K562 (cell line): ENCODE measurements around the gene AAK1. TPM values are rescaled to one million over a fixed set of nuclear protein-coding genes. Genes with fewer than 3 reads are reported as not detected.

Experiments used
- ATF7 ChIP-seq: fragments of 450-650 bp; IDR thresholded peaks from 2 replicates; pipeline ENCODE4 v1.7.1; 2014; ENCODE audit warnings: mild to moderate bottlenecking, moderate library complexity
- CREB3L1 ChIP-seq: fragments of 450-650 bp; IDR thresholded peaks from 2 replicates; pipeline ENCODE4 v1.6.1; 2014; ENCODE audit warnings: low read depth, mild to moderate bottlenecking, moderate library complexity, borderline replicate concordance
- CTCF ChIP-seq, 3 experiments: IDR thresholded peaks in 2 of 3; conservative IDR thresholded peaks in 1 of 3; 2 replicates each; pipeline ENCODE4 v1.5.1; 2011 to 2012; ENCODE audit warnings: low read length in 3 of 3, mild to moderate bottlenecking in 3 of 3, control low read depth in 2 of 3, improper control_type of control experiment in 1 of 3, inconsistent platforms in 1 of 3, low read depth in 1 of 3, mixed read lengths in 1 of 3, moderate library complexity in 1 of 3; ENCODE audit not compliant: insufficient read depth in 2 of 3
- DPF2 ChIP-seq: fragments of 450-650 bp; IDR thresholded peaks from 2 replicates; pipeline ENCODE4 v1.6.1; 2016
- ESRRA ChIP-seq: fragments of 450-650 bp; IDR thresholded peaks from 2 replicates; pipeline ENCODE4 v1.6.1; 2014; ENCODE audit warnings: low read depth, mild to moderate bottlenecking, moderate library complexity, borderline replicate concordance
- FOSL1 ChIP-seq: fragments of 200-800 bp; sonication (Bioruptor generic); conservative IDR thresholded peaks from 2 replicates; pipeline ENCODE4 v1.6.1; 2016; ENCODE audit warnings: missing genetic modification characterization, missing compliant biosample characterization
- FOXJ2 ChIP-seq: fragments of 200-800 bp; sonication (Bioruptor generic); IDR thresholded peaks from 2 replicates; pipeline ENCODE4 v1.6.1; 2016; ENCODE audit warnings: missing genetic modification characterization, missing compliant biosample characterization
- GMEB1 ChIP-seq: fragments of 250-450 bp; sonication (Bioruptor Pico); IDR thresholded peaks from 2 replicates; pipeline ENCODE4 v1.4.0; 2020; ENCODE audit warnings: mild to moderate bottlenecking
- HMG20A ChIP-seq: fragments of 450-650 bp; formaldehyde crosslinking; conservative IDR thresholded peaks from 2 replicates; pipeline ENCODE4 v1.4.0; 2020; ENCODE audit warnings: mild to moderate bottlenecking, mixed read lengths
- MAFF ChIP-seq: IDR thresholded peaks from 2 replicates; pipeline ENCODE4 v1.6.1; 2012; ENCODE audit warnings: low read length, improper control_type of control experiment
- MAFG ChIP-seq: fragments of 450-650 bp; conservative IDR thresholded peaks from 2 replicates; pipeline ENCODE4 v1.6.1; 2016; ENCODE audit warnings: missing genetic modification characterization, missing compliant biosample characterization
- MBD2 ChIP-seq: sonication (generic); IDR thresholded peaks from 2 replicates; pipeline ENCODE4 v1.6.1; 2016; ENCODE audit warnings: low read depth, borderline replicate concordance
- PML ChIP-seq: IDR thresholded peaks from 2 replicates; pipeline ENCODE4 v1.6.1; 2012; ENCODE audit warnings: low read length, inconsistent platforms
- POLR2A ChIP-seq: fragments of 450-650 bp; conservative IDR thresholded peaks from 2 replicates; pipeline ENCODE4 v1.6.1; 2016
- POLR2B ChIP-seq: fragments of 450-650 bp; IDR thresholded peaks from 2 replicates; pipeline ENCODE4 v1.6.1; 2018; ENCODE audit warnings: low read depth; ENCODE audit not compliant: partially characterized antibody
- TCF15 ChIP-seq: fragments of 250-450 bp; sonication (Bioruptor Pico); IDR thresholded peaks from 2 replicates; pipeline ENCODE4 v1.8.0; 2022; ENCODE audit warnings: moderate library complexity, mild to moderate bottlenecking, inconsistent platforms
- ZNF766 ChIP-seq: fragments of 200-800 bp; sonication (Bioruptor generic); conservative IDR thresholded peaks from 2 replicates; pipeline ENCODE4 v1.6.1; 2016; ENCODE audit warnings: missing genetic modification characterization, missing compliant biosample characterization
- polyA plus RNA-seq, 8 experiments: library from polyadenylated mRNA; depleted of rRNA in 4 of 8; stranded (reverse) in 5 of 8; unstranded in 3 of 8; fragments of >200 nt; fragmentation: Nextera tagmentation in 2 of 8; fragmentation: Illumina TruSeq in 1 of 8; extraction: Ambion mirVana in 2 of 8; extraction: Trizol in 1 of 8; gene quantifications; 2 replicates each; pipeline versions ENCODE4 v1.2.1 to v1.2.3, GENCODE V29; 2011 to 2014; ENCODE audit warnings: inconsistent platforms in 1 of 8, missing spikeins in 1 of 8
- total RNA-seq, 7 experiments: library from RNA; depleted of rRNA in 6 of 7; stranded (reverse); fragments of >200 nt in 6 of 7; fragmentation: Illumina TruSeq in 2 of 7; extraction: Trizol in 2 of 7; gene quantifications; 2 replicates each; pipeline versions ENCODE4 v1.2.1 to v1.2.3, GENCODE V29; 2011 to 2021; ENCODE audit warnings: low replicate concordance in 1 of 7
- TF ChIP-seq, protein P1 (sequence below): sonication (generic); IDR thresholded peaks from 2 replicates; pipeline ENCODE4 v1.6.1; 2016
- TF ChIP-seq, protein P2 (sequence below): fragments of 250-450 bp; sonication (Bioruptor Pico); IDR thresholded peaks from 2 replicates; pipeline ENCODE4 v1.8.0; 2022; ENCODE audit warnings: moderate library complexity, mild to moderate bottlenecking, inconsistent platforms

AAK1 gene
- total and polyA plus RNA-seq, 9 of the 15 experiments (the other 6 are each of a cell fraction or from before 2014, with no cell fraction given) = 0.89 to 17.1 (median 6.0) TPM

DNA sequence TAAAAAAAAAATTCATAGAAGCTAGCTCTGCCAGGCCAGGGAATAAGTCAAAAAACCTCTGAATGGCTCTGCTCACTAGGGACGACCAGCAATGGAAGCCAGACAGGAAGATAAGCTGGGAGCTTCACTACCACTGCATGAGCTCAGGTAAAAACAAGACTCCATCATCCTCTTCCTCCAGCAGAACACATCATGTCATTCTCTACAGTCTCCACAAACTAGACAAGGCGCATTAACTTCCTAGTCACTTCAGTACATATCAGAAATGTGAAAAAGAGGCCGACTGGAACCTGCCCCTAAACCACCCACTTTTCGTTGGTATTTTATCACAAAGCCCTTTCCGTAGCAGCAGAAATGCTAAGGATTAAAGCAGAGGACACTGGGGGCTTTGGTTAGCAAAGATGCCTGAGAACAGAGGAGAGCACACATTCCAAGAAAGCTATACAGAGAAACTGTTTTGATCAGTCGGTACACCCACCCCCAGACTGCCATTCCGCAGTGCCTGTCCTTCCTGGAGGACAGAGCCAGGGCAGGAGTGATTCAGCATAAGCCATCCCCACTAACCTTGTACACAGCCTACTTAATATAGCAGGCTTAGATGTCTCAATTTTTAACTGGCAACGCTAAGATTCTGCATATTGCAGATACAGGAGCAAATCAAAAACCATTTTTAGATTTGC is 53.4 kb downstream of the AAK1 start (continued):
- TF ChIP-seq ZNF766 (CRISPR knock-in tag) (0 out of 2 replicates have a peak, but pooled peaks have one; percentile 17), CTCF (IDR thresholded peaks at IDR 0.05 in 2 of 3, conservative IDR thresholded peaks at IDR 0.05 in 1 of 3; ENCODE audit: insufficient read depth in 2 of 3, low read depth in 1 of 3, low read length in 3 of 3) (0 out of 6 replicates have a peak, but pooled peaks of 1 of the 3 experiments have one; percentile 4), FOSL1 (tag) (peak; percentile 49), PML (0 out of 2 replicates have a peak, but pooled peaks have one; percentile 17), POLR2A (peak; percentile 52; the same call in 1 of the 2 replicates), DPF2 (peak; percentile 60; the same call in 1 of the 2 replicates), TCF15 (CRISPR knock-in tag) (no peak), MBD2 (no peak), ESRRA (0 out of 2 replicates have a peak, but pooled peaks have one; percentile 36), FOXJ2 (no peak), ATF7 (0 out of 2 replicates have a peak, but pooled peaks have one; percentile 15), POLR2B (no peak), GMEB1 (CRISPR knock-in tag) (no peak), MAFF (peak; percentile 72), MAFG (tag) (peak; percentile 81), HMG20A (CRISPR knock-in tag) (no peak), CREB3L1 (no peak)
- TF ChIP-seq, protein P1, sequence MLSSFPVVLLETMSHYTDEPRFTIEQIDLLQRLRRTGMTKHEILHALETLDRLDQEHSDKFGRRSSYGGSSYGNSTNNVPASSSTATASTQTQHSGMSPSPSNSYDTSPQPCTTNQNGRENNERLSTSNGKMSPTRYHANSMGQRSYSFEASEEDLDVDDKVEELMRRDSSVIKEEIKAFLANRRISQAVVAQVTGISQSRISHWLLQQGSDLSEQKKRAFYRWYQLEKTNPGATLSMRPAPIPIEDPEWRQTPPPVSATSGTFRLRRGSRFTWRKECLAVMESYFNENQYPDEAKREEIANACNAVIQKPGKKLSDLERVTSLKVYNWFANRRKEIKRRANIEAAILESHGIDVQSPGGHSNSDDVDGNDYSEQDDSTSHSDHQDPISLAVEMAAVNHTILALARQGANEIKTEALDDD = peak; percentile 84
- TF ChIP-seq, protein P2, sequence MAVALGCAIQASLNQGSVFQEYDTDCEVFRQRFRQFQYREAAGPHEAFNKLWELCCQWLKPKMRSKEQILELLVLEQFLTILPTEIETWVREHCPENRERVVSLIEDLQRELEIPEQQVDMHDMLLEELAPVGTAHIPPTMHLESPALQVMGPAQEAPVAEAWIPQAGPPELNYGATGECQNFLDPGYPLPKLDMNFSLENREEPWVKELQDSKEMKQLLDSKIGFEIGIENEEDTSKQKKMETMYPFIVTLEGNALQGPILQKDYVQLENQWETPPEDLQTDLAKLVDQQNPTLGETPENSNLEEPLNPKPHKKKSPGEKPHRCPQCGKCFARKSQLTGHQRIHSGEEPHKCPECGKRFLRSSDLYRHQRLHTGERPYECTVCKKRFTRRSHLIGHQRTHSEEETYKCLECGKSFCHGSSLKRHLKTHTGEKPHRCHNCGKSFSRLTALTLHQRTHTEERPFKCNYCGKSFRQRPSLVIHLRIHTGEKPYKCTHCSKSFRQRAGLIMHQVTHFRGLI (CRISPR knock-in tag) = no peak
